Pons (tissue), 1 donor: ENCODE results near the gene LRRC30.

Experiments
- DNase-seq: peaks from one replicate; pipeline ENCODE4 v3.0.0-alpha.2; 2016; ENCODE audit warnings: low spot score

LRRC30 gene

GRCh38 chr18:7237673-7238272 is 6.9 kb downstream of the LRRC30 start:
- DNase-seq: no peak

- DNase-seq: no peak
Measured at GRCh38 chr18:7242926-7243325, 12.0 kb downstream of the LRRC30 start.

- DNase-seq: no peak
Measured at GRCh38 chr18:7248877-7249276, 18.0 kb downstream of the LRRC30 start.

- DNase-seq: no peak
Measured at GRCh38 chr18:7254163-7254562, 23.3 kb downstream of the LRRC30 start.

- no peak for DNase-seq
Measured at GRCh38 chr18:7255054-7255453, 24.2 kb downstream of the LRRC30 start.

- DNase-seq: no peak
Measured at GRCh38 chr18:7255643-7256042, 24.8 kb downstream of the LRRC30 start.

GRCh38 chr18:7256618-7257425 is 25.9 kb downstream of the LRRC30 start:
- DNase-seq: no peak

DNA sequence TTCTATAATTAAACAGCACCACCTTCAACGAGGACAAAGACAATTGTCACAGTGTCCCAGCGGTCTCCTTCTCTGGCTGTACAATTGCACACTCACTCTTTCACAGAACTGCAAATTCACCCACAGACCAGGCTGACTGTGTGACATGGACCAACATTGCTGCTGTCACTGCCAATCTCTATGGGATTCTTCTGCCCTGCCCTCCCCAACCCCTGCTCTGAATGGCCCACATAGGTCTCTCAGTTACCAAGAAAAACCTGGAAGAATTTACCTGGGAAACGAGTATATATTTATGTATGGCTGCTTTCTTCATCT is 26.5 kb downstream of the LRRC30 start:
- no peak for DNase-seq

DNA sequence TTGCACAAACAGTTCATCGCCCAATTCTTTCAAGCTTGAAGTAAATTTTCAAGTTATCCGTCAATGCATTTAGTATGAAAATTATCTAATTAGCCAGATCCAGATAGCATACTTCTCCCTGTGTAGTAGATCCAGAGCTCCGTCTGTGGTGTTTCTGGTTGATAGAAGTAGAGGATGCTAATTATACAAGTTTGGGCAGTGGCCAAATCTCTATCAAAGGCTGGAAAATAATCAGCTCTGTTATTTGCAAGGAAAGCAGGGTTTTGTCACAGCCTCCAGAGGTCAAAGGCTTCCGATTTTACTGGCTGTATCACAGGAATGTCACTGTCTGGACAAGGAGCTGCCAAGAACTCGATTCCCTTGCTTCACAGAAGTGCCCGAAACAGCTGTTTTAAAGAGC is 28.6 kb downstream of the LRRC30 start:
- peak; percentile 51 for DNase-seq

DNA sequence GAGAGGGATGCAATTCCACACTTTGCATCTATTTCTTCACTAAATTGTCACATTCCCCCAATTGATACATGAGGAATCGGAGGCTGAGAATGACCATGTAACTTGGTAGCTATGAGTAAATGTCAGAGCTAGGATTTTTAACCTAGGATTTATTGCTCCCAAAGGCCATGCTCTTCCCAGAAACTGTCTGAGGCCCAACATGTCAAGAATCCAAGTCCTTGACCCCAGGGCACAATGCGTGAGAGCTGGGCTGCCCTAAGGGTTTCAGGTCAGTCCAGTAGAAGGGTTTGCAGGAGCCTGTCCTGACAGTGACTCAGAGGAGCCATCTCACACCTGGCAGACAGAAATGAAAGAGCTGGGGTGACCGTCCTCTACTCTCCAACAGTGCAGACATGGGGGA is 30.3 kb downstream of the LRRC30 start:
- DNase-seq: no peak

DNA sequence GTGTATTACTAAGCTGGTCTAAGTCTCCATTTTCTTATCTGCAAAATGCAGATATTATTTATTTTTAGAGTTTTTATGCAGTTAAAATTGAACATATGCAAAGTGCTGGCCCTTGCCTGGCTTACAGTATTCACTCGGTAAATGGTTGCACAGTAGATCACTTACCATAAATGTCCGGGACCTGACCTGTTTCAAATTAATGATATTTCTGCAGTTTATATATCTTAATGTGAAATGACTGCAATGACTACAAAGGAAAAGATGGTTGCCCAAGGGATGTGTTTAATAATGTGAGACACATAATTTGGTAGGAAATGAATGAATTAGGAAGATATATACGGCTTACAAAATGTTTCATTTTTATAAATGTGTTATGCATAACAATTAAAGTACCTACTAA is 37.1 kb downstream of the LRRC30 start:
- DNase-seq: no peak

- no peak for DNase-seq
Measured at GRCh38 chr18:7269942-7270341, 39.1 kb downstream of the LRRC30 start.

- peak; percentile 73 for DNase-seq
Measured at GRCh38 chr18:7272311-7273049, 41.6 kb downstream of the LRRC30 start.

- DNase-seq: peak; percentile 14
Measured at GRCh38 chr18:7273301-7273921, 42.5 kb downstream of the LRRC30 start.

DNA sequence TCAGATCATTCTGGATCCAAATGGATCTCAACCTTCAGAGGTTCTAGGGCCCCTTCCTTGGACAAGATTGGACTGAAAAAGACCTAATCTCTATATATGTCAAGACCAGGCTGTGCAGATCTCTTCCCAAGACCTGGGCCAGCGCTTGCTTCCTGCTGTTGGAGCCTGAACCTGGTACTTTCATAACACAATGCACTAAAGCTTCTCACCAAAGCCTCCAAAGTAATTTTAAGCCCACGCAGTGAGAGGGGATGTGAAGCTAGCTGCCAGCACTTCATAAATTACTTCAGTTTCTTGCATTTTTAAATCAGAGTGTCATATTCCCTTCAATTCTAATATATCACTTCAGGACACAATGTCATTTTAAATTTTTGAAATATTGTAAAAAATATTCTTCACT is 50.7 kb downstream of the LRRC30 start:
- no peak for DNase-seq
